ENCODE data around the gene KRT12.

Gene KRT12

DNA sequence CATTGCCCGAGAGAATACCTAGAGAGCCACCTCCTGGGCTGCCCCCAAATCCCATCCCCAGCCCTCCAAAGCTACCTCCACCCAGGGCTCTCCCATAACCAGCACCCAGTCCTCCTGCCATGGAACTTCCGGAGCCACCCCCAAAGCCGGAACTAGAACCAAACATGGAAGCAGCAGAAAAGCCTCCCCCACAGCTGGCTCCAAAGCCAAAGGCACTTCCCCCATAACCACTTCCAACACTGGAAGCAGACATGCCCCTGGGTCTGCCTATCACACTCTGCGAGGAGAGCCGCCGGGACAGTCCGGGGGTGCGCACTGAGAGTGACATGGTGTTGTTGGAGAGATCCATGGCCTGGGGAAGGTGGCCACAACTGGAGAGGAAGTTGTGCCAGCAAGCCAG lies at the start of gene KRT12:
KRT12 (minus strand) TSS at position 386 of the 400 bp plus-strand sequence; CDS start at position 349, 37 bp downstream.
- Histone ChIP-seq H3K36me3 (ENCODE audit: control insufficient read depth, insufficient read depth, low read length) (no peaks in the 10 kb centered on the region), H3K27ac (ENCODE audit: low read depth, low read length) (no peak within 1 kb of the TSS), H3K9me3 (ENCODE audit: control insufficient read depth, insufficient read depth, low read length) (no peaks in the 10 kb centered on the region), H3K27me3 (ENCODE audit: control insufficient read depth, insufficient read depth, low read length) (no peaks in the 10 kb centered on the region), H3K4me3 (ENCODE audit: low read depth, low read length) (no peak within 1 kb of the TSS), H3K4me1 (ENCODE audit: control insufficient read depth, insufficient read depth, low read length) (peaks cover 4% of the 10 kb centered on the region; the same call in 1 of the 2 replicates), H3K9ac (ENCODE audit: low read depth, low read length) (no peak within 1 kb of the TSS)

DNA sequence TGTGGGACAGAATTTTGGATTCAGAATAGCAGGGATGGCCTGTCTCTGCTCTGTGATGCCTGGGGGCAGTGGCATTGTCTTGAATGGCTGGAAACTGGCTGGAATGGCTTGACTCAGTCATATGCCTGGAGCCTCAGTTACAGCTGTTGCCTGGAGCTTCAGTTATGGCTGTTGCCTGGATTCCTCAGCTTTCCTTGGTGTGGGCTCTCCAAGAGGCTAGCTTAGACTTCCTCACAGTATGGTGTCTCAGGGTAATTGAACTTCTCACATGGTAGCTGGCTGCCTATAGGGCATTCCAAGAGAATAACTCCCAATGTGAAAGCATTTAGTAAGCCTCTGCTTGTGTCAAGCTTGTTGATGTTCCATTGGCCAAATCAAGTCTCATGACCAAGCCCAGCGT lies 49.3 kb upstream of the KRT12 start:
- no peaks in the 10 kb centered on the region for H3K4me1 ChIP-seq (ENCODE audit: control insufficient read depth, insufficient read depth, low read length)
- no peak overlapping the region for H3K27ac ChIP-seq (ENCODE audit: low read depth, low read length)
- H3K9me3 ChIP-seq (ENCODE audit: control insufficient read depth, insufficient read depth, low read length), result no peaks in the 10 kb centered on the region
- H3K36me3 ChIP-seq (ENCODE audit: control insufficient read depth, insufficient read depth, low read length), result no peaks in the 10 kb centered on the region
- no peak overlapping the region for H3K4me3 ChIP-seq (ENCODE audit: low read depth, low read length)
- no peak overlapping the region for H3K9ac ChIP-seq (ENCODE audit: low read depth, low read length)
- H3K27me3 ChIP-seq (ENCODE audit: control insufficient read depth, insufficient read depth, low read length), result no peaks in the 10 kb centered on the region

DNA sequence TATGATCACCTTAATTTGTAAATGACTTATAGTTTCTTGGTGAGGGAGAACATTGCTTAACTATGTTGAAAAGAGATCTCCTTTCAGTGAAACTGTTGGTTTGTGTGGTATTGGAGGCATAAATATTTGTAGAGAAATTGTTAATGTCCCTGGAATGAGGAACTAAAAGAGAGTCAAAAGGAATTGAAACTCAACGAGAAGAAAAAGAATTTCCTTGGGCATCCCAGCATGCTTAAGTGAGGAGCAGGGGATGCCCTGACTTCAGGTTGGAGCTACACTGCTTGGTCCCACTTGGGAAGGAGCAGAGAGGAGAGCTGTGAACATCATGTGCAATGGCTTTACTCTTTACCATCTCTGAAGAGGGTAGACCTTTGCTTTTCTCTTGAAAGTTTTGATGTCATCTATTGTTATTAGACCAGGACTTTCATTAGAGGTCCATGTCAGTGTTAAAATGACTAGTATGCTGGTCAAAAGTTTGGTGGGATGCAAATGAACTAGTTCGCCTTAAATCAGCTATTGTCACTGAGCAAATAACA lies 48.8 kb upstream of the KRT12 start:
- H3K27me3 ChIP-seq (ENCODE audit: control insufficient read depth, insufficient read depth, low read length), result no peaks in the 10 kb centered on the region
- no peaks in the 10 kb centered on the region for H3K4me1 ChIP-seq (ENCODE audit: control insufficient read depth, insufficient read depth, low read length)
- H3K4me3 ChIP-seq (ENCODE audit: low read depth, low read length), result no peak overlapping the region
- H3K9ac ChIP-seq (ENCODE audit: low read depth, low read length), result no peak overlapping the region
- no peaks in the 10 kb centered on the region for H3K9me3 ChIP-seq (ENCODE audit: control insufficient read depth, insufficient read depth, low read length)
- H3K27ac ChIP-seq (ENCODE audit: low read depth, low read length), result no peak overlapping the region
- no peaks in the 10 kb centered on the region for H3K36me3 ChIP-seq (ENCODE audit: control insufficient read depth, insufficient read depth, low read length)

DNA sequence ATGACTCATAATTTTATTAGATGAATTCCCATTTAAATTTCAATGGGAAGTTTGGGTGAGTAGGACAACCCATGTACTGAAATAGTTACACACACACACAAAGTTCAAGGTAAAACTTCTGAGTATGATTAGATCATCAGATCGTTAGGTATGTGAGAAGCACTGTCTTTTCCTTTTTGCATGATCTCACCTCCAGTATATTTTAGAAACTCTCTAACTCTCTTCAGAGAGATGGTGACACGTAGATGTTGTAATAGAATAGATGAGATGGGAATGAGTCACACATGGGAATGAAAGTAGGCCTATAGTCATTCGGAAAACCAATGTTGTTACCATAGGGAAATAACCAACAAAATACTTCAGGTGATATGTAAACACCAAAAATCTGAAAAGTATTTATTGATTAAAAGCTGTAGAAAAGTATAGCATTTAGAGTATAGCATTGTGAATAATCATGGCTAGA lies 48.2 kb upstream of the KRT12 start:
- H3K4me3 ChIP-seq (ENCODE audit: low read depth, low read length), result no peak overlapping the region
- no peaks in the 10 kb centered on the region for H3K36me3 ChIP-seq (ENCODE audit: control insufficient read depth, insufficient read depth, low read length)
- H3K4me1 ChIP-seq (ENCODE audit: control insufficient read depth, insufficient read depth, low read length), result no peaks in the 10 kb centered on the region
- no peaks in the 10 kb centered on the region for H3K9me3 ChIP-seq (ENCODE audit: control insufficient read depth, insufficient read depth, low read length)
- H3K27ac ChIP-seq (ENCODE audit: low read depth, low read length), result no peak overlapping the region
- H3K27me3 ChIP-seq (ENCODE audit: control insufficient read depth, insufficient read depth, low read length), result no peaks in the 10 kb centered on the region
- H3K9ac ChIP-seq (ENCODE audit: low read depth, low read length), result no peak overlapping the region

DNA sequence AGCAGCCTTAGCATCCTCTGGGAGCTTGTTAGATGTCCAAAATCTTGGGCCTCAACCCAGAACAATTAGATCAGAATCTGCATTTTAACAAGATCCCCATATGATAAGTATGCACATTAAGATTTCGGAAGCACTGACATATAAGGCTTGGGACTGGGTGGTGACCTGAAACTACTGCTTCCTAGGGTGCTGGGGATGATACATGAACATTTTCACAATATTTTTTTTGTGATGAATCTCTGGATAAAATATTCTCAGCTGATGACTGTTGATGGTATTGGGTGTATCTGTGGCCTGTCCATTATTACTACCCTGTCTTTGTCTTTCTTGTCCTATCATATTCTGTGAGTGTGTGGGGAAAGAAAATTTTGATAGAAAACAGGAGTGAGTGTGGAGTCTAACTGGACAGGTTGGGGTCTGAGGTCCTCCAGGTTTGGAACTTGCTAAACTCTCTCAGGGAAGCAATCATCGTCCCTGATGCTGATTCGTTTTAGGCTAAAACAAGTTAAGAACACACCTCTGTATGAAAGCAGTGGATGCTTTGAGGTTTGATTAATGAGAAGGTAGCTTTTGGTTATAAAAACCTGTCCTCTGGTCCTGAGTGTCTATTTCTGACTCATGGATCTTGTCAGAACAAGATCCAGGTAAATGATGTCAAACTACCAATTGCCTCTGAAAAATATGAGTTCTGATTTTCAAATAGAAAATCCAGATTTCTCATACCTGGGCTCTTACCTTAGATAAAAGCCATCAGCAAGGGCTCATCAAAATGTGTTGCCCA lies 47.2 kb upstream of the KRT12 start:
- Histone ChIP-seq H3K36me3 (ENCODE audit: control insufficient read depth, insufficient read depth, low read length) (no peaks in the 10 kb centered on the region), H3K9ac (ENCODE audit: low read depth, low read length) (no peak overlapping the region), H3K9me3 (ENCODE audit: control insufficient read depth, insufficient read depth, low read length) (no peaks in the 10 kb centered on the region), H3K4me3 (ENCODE audit: low read depth, low read length) (no peak overlapping the region), H3K27me3 (ENCODE audit: control insufficient read depth, insufficient read depth, low read length) (no peaks in the 10 kb centered on the region), H3K27ac (ENCODE audit: low read depth, low read length) (no peak overlapping the region), H3K4me1 (ENCODE audit: control insufficient read depth, insufficient read depth, low read length) (no peaks in the 10 kb centered on the region; the same call in 1 of the 2 replicates)

DNA sequence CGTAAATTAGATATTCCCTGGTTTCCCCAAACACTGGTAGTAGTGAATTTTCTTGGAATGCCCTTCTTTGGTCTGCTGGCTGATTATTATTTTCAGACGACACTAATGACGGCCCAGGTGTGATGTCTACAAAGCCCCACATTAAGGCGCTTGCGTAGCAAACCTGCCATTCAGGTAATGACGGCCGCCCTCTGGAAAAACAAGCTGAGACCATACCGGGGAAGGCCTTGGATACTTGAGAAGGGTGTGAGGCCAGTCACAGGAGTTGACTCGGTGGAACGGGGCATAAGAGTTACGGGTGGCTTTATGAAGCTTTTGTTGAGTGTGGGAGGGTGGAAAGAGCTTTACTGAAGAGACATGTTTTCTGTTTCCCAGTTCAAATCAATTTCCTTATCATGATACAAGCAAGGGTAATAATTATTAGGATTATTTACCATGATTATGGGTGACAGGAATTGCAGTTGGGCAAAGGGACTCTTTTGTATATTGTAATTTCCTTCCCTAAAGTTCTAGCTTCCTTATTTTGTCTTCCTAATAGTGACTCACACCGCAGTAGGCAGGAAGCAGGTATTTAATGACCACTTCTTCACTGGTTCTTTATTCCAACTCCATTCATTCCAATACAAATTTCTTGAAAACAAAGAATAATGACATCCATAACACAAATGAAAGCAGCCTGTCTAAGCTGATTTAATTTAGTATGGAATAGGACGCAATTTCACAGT lies 45.6 kb upstream of the KRT12 start:
- Histone ChIP-seq H3K27ac (ENCODE audit: low read depth, low read length) (no peak overlapping the region), H3K9me3 (ENCODE audit: control insufficient read depth, insufficient read depth, low read length) (no peaks in the 10 kb centered on the region), H3K9ac (ENCODE audit: low read depth, low read length) (no peak overlapping the region), H3K36me3 (ENCODE audit: control insufficient read depth, insufficient read depth, low read length) (no peaks in the 10 kb centered on the region), H3K4me3 (ENCODE audit: low read depth, low read length) (no peak overlapping the region), H3K4me1 (ENCODE audit: control insufficient read depth, insufficient read depth, low read length) (no peaks in the 10 kb centered on the region; the same call in 1 of the 2 replicates), H3K27me3 (ENCODE audit: control insufficient read depth, insufficient read depth, low read length) (no peaks in the 10 kb centered on the region)

DNA sequence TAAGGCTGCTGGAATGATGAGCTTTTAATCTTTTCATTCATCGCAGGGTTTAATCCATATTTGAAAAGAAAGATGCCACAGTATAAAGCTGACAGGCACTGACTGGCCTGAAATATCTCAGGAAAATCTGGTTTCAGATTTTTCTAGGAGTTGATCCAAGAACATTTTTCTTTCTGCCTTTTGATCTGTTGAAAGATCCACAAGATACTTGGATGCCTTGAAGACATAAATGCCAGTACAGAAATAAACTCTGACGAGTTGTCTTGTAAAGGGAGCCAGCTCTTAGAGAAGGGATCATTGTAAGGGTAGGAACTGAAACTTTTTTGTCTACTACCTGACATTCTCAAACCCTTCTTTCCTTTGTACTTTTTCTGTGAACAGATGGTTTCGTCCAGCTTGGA lies 43.4 kb upstream of the KRT12 start:
- Histone ChIP-seq H3K4me1 (ENCODE audit: control insufficient read depth, insufficient read depth, low read length) (no peaks in the 10 kb centered on the region; the same call in 1 of the 2 replicates), H3K27ac (ENCODE audit: low read depth, low read length) (no peak overlapping the region), H3K9ac (ENCODE audit: low read depth, low read length) (no peak overlapping the region), H3K36me3 (ENCODE audit: control insufficient read depth, insufficient read depth, low read length) (no peaks in the 10 kb centered on the region), H3K27me3 (ENCODE audit: control insufficient read depth, insufficient read depth, low read length) (no peaks in the 10 kb centered on the region), H3K9me3 (ENCODE audit: control insufficient read depth, insufficient read depth, low read length) (no peaks in the 10 kb centered on the region), H3K4me3 (ENCODE audit: low read depth, low read length) (no peak overlapping the region)

DNA sequence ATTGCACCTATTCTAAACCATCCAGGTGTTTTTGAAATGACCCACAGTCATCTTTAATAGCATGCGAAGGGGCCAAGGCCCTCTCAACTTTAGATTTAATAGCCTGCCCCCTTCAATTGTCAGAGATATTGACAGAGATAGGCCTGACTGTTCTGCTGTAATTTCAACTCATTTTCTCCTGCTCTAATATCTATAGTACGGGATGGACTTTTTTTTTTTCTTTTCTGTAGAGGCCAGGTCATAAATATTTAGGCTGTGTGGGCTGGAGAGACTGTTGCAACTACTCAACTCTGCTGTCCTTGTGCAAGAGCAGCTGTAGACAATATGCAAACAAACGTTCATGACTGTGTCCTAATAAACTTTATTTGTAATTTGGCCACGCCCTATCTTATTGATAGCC lies 42.7 kb upstream of the KRT12 start:
- Histone ChIP-seq H3K27me3 (ENCODE audit: control insufficient read depth, insufficient read depth, low read length) (no peaks in the 10 kb centered on the region), H3K4me3 (ENCODE audit: low read depth, low read length) (no peak overlapping the region), H3K36me3 (ENCODE audit: control insufficient read depth, insufficient read depth, low read length) (no peaks in the 10 kb centered on the region), H3K4me1 (ENCODE audit: control insufficient read depth, insufficient read depth, low read length) (no peaks in the 10 kb centered on the region; the same call in 1 of the 2 replicates), H3K9ac (ENCODE audit: low read depth, low read length) (no peak overlapping the region), H3K27ac (ENCODE audit: low read depth, low read length) (no peak overlapping the region), H3K9me3 (ENCODE audit: control insufficient read depth, insufficient read depth, low read length) (no peaks in the 10 kb centered on the region)

DNA sequence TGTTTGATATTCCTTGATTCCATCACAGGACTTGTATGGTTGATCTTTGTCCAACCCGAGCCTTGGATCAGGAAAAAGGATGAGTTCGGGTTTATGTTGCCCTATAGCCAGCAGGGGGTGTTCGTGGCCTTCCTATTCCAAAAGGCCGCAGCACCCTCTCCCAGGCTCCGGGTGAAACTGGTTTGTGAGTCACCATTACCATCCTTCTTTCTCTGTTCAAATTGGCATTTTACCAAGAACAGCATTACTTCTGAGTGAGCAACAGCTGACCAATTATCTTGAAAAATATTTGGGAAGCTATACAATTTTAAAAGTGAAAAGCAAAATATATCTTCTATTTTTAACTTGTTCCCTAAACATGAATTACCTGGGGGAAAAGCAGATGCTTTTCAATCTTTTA lies 42.3 kb upstream of the KRT12 start:
- Histone ChIP-seq H3K27ac (ENCODE audit: low read depth, low read length) (no peak overlapping the region), H3K9me3 (ENCODE audit: control insufficient read depth, insufficient read depth, low read length) (no peaks in the 10 kb centered on the region), H3K36me3 (ENCODE audit: control insufficient read depth, insufficient read depth, low read length) (no peaks in the 10 kb centered on the region), H3K9ac (ENCODE audit: low read depth, low read length) (no peak overlapping the region), H3K4me1 (ENCODE audit: control insufficient read depth, insufficient read depth, low read length) (no peaks in the 10 kb centered on the region; the same call in none of the 2 replicates), H3K27me3 (ENCODE audit: control insufficient read depth, insufficient read depth, low read length) (no peaks in the 10 kb centered on the region), H3K4me3 (ENCODE audit: low read depth, low read length) (no peak overlapping the region)

DNA sequence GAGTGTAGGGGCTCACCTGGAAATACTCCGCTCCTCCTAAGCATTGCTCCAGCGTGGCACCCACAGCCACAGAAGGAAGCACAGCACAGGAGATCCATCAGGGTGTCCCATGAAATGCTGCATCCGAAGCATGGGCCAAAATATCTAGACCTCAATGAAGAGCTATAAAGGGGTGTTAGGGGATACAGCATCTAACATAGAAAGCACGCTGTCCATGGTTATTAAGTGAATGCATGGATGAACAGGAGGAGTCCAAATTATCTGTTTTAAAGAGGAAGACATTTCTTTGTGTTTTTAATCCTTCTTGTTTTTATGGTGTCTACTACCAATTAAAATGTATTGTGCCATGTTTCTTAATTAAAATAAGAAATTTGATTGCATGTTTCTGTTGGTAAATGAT lies 39.6 kb upstream of the KRT12 start:
- Histone ChIP-seq H3K9ac (ENCODE audit: low read depth, low read length) (no peak overlapping the region), H3K4me3 (ENCODE audit: low read depth, low read length) (no peak overlapping the region), H3K27me3 (ENCODE audit: control insufficient read depth, insufficient read depth, low read length) (no peaks in the 10 kb centered on the region), H3K27ac (ENCODE audit: low read depth, low read length) (no peak overlapping the region), H3K4me1 (ENCODE audit: control insufficient read depth, insufficient read depth, low read length) (peaks cover 7% of the 10 kb centered on the region), H3K36me3 (ENCODE audit: control insufficient read depth, insufficient read depth, low read length) (no peaks in the 10 kb centered on the region), H3K9me3 (ENCODE audit: control insufficient read depth, insufficient read depth, low read length) (no peaks in the 10 kb centered on the region)

DNA sequence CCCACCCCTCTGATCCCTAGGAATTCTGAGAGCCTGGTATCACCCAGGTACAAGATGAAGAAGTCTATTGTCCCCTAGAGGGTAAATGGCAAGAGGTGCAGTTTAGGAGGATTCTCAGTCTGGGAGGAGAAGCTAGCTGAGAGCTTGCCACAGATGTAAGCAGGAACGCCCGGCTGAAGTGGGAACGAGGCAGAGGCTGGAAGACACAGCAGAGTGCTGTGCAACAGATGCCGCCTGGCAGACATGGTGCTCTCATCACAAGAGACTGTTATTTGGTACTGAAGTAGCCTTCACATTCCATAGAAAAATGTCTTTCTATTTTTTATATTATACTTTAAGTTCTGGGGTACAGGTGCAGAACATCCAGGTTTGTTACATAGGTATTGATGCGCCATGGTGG lies 38.3 kb upstream of the KRT12 start:
- peaks cover 7% of the 10 kb centered on the region for H3K4me1 ChIP-seq (ENCODE audit: control insufficient read depth, insufficient read depth, low read length)
- no peaks in the 10 kb centered on the region for H3K27me3 ChIP-seq (ENCODE audit: control insufficient read depth, insufficient read depth, low read length)
- no peak overlapping the region for H3K4me3 ChIP-seq (ENCODE audit: low read depth, low read length)

More for the DNA sequence above, 38.3 kb upstream of the KRT12 start:
- H3K36me3 ChIP-seq (ENCODE audit: control insufficient read depth, insufficient read depth, low read length), result no peaks in the 10 kb centered on the region
- H3K9me3 ChIP-seq (ENCODE audit: control insufficient read depth, insufficient read depth, low read length), result no peaks in the 10 kb centered on the region
- H3K9ac ChIP-seq (ENCODE audit: low read depth, low read length), result no peak overlapping the region
- no peak overlapping the region for H3K27ac ChIP-seq (ENCODE audit: low read depth, low read length)

Data from HUES48 (cell line).